Body of pancreas (tissue), 4 donors: Measurements from ENCODE around the gene VWF. TPM values are rescaled to one million over a fixed set of nuclear protein-coding genes. Genes with fewer than 3 reads are reported as not detected.

Source experiments
- ATAC-seq: fragments of 150-250 bp; one replicate; pipeline ENCODE4 v1.9.1; 2016
- DNase-seq, 4 donors: peaks; one replicate each; pipeline ENCODE4 v3.0.0-alpha.2; 2019
- H3K27ac ChIP-seq, 4 donors: fragments of 200-600 bp; sonication (generic); 1 replicate in 3 of 4; 2 replicates in 1 of 4; pipeline versions ENCODE4 v1.5.1 to v1.6.1; 2016 to 2019; ENCODE audit warnings: mild to moderate bottlenecking in 1 of 4, mixed read lengths in 1 of 4, moderate library complexity in 1 of 4
- H3K27me3 ChIP-seq, 2 donors: fragments of 200-600 bp; sonication (generic); one replicate each; pipeline ENCODE4 v1.6.0; 2016; ENCODE audit warnings: mild to moderate bottlenecking in 1 of 2
- H3K36me3 ChIP-seq, 2 donors: fragments of 200-600 bp; sonication (generic); replicated peaks in 1 of 2; 2 replicates each; pipeline ENCODE4 v1.5.1; 2016; ENCODE audit warnings: low read depth in 2 of 2; ENCODE audit not compliant: insufficient read depth in 1 of 2
- H3K4me1 ChIP-seq: fragments of 200-600 bp; sonication (generic); one replicate; pipeline ENCODE4 v1.6.0; 2016
- H3K4me3 ChIP-seq, 2 donors: fragments of 200-600 bp; sonication (generic); 1 replicate in 1 of 2; 2 replicates in 1 of 2; pipeline ENCODE4 v1.5.1; 2016 to 2019
- H3K9me3 ChIP-seq, 3 donors: fragments of 200-600 bp; sonication (generic); 1 replicate in 2 of 3; 2 replicates in 1 of 3; pipeline ENCODE4 v1.5.1; 2016
- CTCF ChIP-seq, 7 experiments: fragments of 450-650 bp in 4 of 7; fragments of 200-600 bp in 3 of 7; sonication (generic) in 3 of 7; IDR thresholded peaks; one replicate each; pipeline ENCODE4 v1.5.1; 2016 to 2019; ENCODE audit warnings: antibody characterized with exemption in 7 of 7
- POLR2A ChIP-seq, 3 donors: fragments of 450-650 bp; IDR thresholded peaks; one replicate each; pipeline ENCODE4 v1.6.1; 2016; ENCODE audit warnings: antibody characterized with exemption in 3 of 3, mild to moderate bottlenecking in 2 of 3
- WGBS, 2 donors: methylation state at CpG; one replicate each; pipeline ENCODE4 v1.1.5; 2017; 5-methylcytosine and 5-hydroxymethylcytosine counted together
- intact Hi-C: fragments of 100-400 bp; cut with DNase I; formaldehyde crosslinking; loops from one replicate; pipeline ENCODE4 v1.15.1; 2023
- total RNA-seq, 2 donors: library from RNA; depleted of rRNA; stranded (reverse); fragments of >200 nt; gene quantifications; one replicate each; pipeline ENCODE4 v1.1.0, GENCODE V29; 2016

The VWF gene
- total RNA-seq, 2 donors from 2014 or later, result 76.1 to 78.1 TPM

GRCh38 chr12:6084261-6084968 lies 40.1 kb downstream of the VWF start:
- Histone ChIP-seq H3K9me3 (no peaks in the 10 kb centered on the region), H3K36me3 (no peaks in the 10 kb centered on the region), H3K4me3 (no peak overlapping the region), H3K4me1 (peaks cover 8% of the 10 kb centered on the region), H3K27ac (no peak overlapping the region), H3K27me3 (no peaks in the 10 kb centered on the region)
- TF ChIP-seq POLR2A (IDR thresholded peaks at IDR 0.05), result no peak
- TF ChIP-seq CTCF (IDR thresholded peaks at IDR 0.05), result no peak
- DNase-seq, result no peak
- no peak for ATAC-seq
- intact Hi-C loops, result no loop called here
- 46 to 47% methylated on average over 5 to 7 of the region's 7 CpGs for WGBS, 2 donors

- 48 to 62% methylated on average over 4 of the region's 4 CpGs for WGBS, 2 donors
- no peak for ATAC-seq
- no peaks in the 10 kb centered on the region for H3K27me3 ChIP-seq
- no peak for TF ChIP-seq CTCF (IDR thresholded peaks at IDR 0.05)
- H3K9me3 ChIP-seq, result no peaks in the 10 kb centered on the region
- intact Hi-C loops, result no loop called here
- H3K4me3 ChIP-seq, result no peak overlapping the region
- no peak overlapping the region for H3K27ac ChIP-seq
- H3K4me1 ChIP-seq, result no peaks in the 10 kb centered on the region
- H3K36me3 ChIP-seq, result no peaks in the 10 kb centered on the region
- DNase-seq, result no peak
Measured at GRCh38 chr12:6083601-6084000, 40.9 kb downstream of the VWF start.

GRCh38 chr12:6082613-6083012 lies 41.9 kb downstream of the VWF start:
- Histone ChIP-seq H3K36me3 (no peaks in the 10 kb centered on the region), H3K4me1 (no peaks in the 10 kb centered on the region), H3K27me3 (no peaks in the 10 kb centered on the region), H3K9me3 (no peaks in the 10 kb centered on the region), H3K27ac (no peak overlapping the region), H3K4me3 (no peak overlapping the region)
- ATAC-seq (no peak), DNase-seq (no peak)
- 86 to 88% methylated on average over 3 of the region's 3 CpGs for WGBS, 2 donors
- intact Hi-C loops, result no loop called here
- TF ChIP-seq POLR2A (IDR thresholded peaks at IDR 0.05), result no peak
- TF ChIP-seq CTCF (IDR thresholded peaks at IDR 0.05), result no peak

GRCh38 chr12:6080149-6081045 lies 44.1 kb downstream of the VWF start:
- intact Hi-C loops, result no loop called here
- DNase-seq, result no peak

More at GRCh38 chr12:6080149-6081045, 44.1 kb downstream of the VWF start:
- no peaks in the 10 kb centered on the region for H3K4me1 ChIP-seq
- no peak overlapping the region for H3K4me3 ChIP-seq
- H3K27me3 ChIP-seq, result no peaks in the 10 kb centered on the region
- TF ChIP-seq CTCF (IDR thresholded peaks at IDR 0.05), result no peak
- TF ChIP-seq POLR2A (IDR thresholded peaks at IDR 0.05), result no peak
- 88 to 89% methylated on average over 16 to 18 of the region's 18 CpGs for whole genome bisulfite sequencing, 2 donors
- no peaks in the 10 kb centered on the region for H3K36me3 ChIP-seq
- H3K27ac ChIP-seq, result no peak overlapping the region
- ATAC-seq, result no peak
- H3K9me3 ChIP-seq, result no peaks in the 10 kb centered on the region
